Activated effector memory CD4-positive, alpha-beta T cell treated with anti-CD3 and anti-CD28 coated beads, Interleukin-2, amount 50 U/mL, for 16 hours (primary cell): ENCODE measurements around the gene GTPBP4.
A peak's percentile ranks its signal among the peaks of the same experiment; 100 is the strongest.
"Not testable (repeated sequence)": the region's sequence is repeated elsewhere in the genome, so short reads cannot be mapped to it uniquely, and the experiment has no call there.

Source experiments
- DNase-seq: peaks from one replicate; pipeline ENCODE4 v3.0.0-alpha.2; 2020

The GTPBP4 gene

DNA sequence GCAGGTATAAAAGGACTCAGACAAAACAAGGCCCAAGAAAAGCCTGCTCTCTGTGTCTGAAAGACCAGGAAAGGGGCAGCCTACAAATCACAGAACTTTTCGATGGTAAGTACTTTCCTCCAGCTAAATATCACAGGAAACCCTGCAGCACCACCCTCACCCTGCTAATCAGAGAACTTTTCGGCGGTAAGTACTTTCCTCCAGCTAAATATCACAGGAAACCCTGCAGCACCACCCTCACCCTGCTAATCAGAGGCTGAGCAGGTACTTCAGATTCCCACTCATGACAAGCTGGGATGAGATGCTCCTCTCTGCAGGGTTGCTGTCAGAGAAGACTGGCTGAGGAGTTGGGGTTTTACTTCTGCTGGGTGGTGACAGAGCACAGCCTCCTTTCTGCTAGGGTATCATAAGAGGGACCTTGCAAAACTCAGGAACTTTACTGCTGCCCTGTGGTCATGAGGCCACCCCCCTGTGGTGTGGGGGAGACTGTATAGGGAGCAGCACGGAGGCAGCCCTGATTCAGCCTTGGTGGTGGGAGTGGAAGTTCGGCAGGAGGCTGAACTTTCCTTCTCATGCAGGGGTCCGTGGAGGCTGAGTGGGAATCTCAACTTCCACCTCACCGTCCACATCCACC is 75.1 kb downstream of the GTPBP4 start:
- peak; percentile 71 for DNase-seq

DNA sequence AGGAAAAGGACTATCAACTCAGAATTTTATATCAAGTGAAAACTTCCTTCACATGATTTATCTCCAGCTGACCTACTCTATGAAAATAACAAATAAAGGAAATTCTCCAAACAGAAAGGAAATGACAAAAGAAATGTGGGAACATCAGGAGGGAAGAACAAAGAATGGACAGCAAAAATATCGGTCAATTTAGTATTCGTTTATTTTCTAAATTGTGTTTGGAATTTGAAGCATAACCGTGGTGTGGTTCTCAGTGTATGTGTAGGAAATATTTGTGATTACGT is 76.7 kb downstream of the GTPBP4 start:
- DNase-seq = no peak

DNA sequence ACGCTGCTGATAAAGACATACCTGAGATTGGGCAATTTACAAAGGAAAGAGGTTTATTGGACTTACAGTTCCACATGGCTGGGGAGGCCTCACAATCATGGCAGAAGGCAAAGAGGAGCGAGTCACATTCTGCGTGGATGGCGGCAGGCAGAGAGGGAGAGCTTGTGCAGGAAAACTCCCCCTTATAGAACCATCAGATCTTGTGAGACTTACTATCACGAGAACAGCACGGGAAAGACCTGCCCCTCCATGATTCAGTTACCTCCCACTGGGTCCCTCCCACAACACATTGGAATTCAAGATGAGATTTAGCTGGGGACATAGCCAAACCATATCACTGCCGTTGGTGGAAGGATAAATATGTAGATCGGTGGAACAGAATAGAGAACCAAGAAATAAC is 78.5 kb downstream of the GTPBP4 start:
- DNase-seq = not testable (repeated sequence)

DNA sequence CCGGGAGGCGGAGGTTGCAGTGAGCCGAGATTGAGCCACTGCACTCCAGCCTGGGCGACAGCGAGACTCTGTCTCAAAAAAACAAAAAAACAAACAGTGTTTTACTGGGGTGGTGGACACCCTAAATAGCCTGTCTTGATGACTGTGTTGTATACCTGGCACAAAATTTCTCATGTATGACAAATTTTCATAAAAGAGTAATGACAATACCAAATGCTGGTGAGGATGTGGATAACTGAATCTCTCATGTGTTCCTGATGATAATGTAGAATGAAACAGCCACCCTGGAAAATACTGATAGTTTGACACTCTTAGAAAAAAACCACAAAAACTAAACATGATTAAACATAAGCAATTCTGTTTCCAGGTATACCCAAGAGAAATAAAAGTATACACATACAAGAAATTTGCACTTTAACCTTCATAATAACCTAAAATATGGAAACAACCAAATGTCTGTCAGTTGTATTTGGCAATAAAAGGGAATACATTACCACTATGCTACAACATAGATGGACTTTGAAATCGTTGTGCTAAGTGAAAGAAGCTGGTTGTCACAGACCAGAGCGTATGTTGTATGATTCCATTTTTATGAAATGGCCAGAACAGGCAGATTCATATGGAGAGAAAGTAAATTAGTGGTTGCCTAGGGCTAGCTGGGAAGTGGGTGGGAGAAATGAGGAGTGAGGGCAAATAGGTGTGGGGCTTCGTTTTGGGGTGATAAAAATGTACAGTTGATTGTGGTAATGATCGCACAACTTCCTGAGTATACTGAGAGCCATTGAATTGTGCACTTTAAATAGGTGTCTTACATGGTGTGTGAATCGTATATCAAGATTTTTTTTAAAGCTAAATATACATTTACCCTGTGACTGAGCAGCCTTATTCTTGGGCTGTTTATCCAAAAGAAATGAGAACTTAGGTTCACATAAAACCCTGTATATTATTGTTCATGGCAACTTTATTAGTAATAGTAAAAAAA is 80.4 kb downstream of the GTPBP4 start:
- no peak for DNase-seq
